GM18499 (cell line): ENCODE results near the gene IMMT.

ENCODE experiments used
- ATAC-seq: cut with Tn5 transposase; IDR thresholded peaks from one replicate; pipeline ENCODE4 v1.9.1; 2021; ENCODE audit warnings: moderate number of reproducible peaks; ENCODE audit not compliant: insufficient read depth, unreplicated experiment

IMMT gene

DNA sequence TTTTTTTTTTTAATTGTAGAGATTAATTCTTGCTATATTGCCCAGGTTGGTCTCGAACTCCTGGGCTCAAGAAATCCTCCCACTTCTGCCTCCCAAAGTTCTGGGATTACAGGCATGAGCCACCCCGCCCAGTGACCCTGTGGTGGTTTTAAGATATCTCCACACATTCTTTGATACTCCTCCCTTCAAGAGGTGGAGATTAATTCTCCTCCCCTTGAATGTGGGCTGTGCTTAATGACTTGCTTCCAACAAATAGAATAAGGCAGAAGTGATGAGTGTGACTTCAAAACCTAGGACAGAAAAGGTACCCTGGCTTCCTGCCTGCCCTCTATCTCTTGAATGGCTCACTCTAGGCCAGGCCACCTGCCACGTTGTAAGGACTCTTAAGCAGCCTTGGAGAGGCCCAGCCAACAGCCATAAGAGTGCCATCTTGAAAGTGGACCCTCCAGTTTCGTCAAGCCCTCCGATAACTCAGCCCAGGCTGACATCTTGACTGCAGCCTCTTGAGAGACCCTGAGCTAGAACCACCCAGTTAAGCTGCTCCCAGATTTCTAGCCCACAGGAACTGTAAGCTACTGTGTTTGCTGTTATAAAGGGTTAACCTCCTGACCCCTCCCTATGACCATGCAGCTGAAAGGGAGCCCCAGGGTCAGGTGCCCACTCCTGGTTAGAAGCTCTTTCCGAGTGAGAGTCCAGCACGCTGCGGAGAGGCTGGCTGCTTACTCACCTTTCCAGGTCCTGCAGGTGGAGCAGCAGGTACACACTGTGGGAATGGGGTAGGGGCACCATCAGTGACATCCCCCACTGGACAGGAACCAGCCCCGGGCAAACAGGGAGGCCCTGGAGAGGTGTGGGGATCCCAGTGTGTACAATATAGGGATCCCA, 31.6 kb upstream of the IMMT start:
- ATAC-seq = no peak

DNA sequence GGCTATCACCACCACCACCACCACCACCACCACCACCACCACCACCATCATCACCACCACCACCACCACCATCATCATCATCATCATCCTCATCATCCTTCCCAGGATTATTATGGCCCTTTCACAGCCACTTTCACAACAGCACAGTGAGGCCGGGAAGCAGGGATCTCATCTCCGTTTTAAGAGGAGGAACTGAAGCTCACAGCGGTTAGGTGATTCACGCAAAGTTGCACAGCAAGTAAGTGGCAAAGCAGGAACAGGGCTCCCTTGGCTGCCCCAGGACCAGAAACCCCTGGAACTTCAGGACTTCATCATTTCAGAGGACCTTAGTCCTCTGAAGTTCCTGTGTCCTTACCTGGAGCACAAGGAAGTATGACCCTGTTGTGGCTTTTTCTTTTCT, 30.8 kb upstream of the IMMT start:
- ATAC-seq = no peak

DNA sequence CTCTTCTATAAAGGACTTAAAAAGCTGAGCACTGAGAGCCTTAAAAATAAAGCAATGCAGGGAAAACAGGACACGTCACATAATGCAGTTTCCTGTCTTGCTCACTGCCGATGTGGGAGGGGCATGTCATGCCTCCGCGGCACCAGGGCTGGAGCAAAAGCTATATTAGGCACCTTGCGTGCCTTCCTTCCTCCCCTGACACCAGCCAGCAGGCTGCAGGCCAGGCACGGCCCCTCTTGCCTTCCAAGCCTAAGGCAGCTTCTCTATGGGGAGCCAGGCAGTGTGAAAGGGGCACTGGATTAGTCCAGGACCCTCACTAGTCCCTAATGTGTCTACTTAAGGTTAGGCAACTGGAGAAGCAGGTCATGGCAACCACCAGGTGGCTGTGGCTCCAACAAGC, 30.3 kb upstream of the IMMT start:
- no peak for ATAC-seq

DNA sequence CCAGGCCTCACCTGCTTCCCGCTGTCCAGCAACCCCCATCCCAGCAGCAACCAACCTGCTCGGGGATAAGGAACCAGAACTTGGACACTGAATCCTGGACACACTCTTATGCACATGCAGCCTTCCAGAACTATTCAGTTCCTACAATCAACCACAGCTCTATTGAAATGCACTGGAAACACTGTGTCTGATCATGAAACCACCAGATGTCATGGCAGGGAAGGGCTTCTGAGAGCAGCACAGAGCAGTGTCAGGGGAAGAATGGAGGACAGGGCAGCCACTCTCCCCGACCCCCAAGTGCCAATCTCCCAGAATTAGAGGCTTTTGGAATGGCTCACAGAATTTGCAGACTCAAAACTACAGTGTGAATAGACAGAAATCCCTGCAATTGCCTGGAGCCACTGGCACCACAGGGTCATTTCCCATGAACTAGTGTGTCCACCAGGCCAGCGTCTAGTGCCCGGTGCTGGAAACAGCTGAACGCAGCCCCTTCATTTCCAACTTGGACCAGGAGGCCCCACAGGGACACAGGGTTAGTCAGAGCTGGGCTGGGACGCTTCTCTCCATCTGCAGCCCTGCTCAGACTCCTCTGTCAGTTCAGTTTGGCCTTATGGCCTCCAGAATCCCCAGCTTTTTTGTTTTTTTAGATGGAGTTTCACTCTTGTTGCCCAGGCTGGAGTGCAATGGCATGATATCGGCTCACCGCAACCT, 29.5 kb upstream of the IMMT start:
- no peak for ATAC-seq

DNA sequence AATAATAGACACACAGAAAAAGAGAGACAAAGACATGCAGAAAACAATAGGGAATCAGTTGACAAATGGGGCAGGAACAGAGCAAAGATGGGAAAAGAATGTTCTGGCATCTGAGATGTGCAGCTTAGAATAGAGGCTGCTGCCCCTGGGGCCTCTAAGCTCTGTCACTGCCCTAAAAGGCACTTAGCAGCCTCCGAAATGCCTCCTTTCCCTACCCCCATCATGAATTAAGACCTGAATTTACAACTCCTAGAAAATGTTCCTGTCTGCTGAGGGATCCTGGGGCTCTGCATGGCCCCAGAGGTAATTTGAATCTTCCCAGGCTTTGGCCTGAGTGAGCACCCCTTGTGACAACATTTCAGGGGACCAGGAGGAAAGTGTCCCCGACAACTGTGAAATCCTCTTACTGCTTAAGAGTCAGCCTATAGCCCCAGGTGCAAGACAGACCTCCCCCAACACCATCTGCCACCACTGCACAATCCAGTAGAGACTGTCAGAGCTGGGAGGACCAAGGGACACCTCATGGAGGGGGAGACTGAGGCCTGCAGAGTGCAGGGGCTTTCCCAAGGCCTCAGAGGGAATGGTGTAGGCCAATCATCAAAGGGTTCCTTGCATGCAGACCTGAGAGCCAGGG, 28.8 kb upstream of the IMMT start:
- no peak for ATAC-seq

DNA sequence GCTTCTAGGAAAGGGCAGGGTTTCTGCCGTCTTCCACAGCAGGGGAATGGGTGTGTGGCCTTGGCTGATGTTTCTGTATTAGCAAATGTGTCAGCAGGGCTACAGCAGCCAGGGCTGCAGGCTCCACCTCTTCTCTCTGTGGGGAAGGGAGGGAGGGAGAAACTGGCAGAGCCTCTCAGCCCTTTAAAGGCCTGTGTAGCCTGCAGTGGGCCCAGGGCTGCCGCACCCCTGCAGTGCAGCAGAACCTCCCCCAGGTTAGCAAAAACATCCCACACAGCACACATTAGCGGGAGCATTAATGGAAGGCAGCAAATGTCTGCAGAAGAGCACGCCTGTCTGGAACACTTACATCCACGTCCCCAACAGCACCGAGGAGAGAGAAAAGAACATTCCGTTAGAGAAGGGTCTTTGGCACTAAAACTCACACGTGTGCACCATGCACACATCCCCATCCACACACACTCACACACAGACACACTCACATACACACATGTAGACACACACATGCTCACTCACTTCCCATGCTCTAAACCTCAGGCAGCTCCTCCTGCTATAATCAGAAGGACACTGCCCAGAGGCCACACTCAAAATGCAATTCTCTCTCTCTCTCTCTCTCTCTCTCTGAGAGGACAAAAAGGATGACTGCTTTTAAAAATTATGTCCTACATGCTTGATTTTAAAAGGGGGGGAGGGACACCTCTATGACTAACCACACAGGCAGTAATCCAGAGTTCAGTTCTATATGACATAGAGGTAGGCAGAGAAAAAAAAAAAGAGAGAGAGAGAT, 28.1 kb upstream of the IMMT start:
- no peak for ATAC-seq

DNA sequence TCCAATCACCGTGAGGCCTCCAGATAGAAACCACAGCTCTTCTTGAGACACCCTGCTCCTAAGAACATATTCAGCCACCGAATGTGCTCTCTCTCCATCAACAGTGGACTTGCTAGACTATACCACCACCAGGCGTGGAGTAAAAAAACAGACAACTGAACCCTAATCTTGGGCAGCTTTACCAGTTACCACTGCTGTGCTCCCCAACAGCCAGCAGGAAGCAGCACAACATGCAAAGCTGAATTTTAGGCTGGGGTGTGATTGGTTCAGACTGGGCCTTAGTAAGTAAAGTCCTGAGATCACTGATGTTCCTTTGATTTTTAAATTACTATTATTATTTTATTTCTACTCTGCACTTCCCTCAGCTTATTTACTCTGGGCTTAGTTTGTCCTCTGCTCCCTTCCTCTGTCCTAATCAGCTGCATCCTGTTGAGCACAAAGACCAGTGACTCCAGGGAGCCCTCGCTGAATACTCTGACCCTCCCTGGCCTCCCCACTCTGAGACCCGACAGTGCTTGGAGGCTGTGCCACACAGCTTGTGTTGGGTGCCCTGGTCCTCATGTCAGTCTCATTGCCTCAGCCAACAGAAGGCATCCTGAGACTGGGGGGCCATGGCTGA, 25.9 kb upstream of the IMMT start:
- ATAC-seq = no peak

DNA sequence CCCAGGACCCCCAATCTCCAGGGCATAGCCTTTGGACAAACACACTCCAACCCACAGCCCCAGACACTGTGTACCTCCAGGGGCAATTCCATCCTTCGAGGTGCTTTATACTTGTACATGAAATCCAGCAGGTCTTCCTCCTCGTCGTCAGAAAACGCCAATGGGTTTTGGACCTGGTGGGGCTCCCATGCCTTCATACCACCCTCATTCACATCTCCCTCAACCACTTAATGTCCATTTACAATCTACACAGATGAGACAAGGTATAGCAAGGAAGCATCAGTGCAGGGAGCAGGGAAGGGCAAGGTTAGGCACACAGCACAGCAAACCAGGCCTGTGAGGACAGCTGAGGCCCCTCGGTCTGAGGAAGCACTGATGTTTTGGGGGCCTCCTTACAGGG, 24.6 kb upstream of the IMMT start:
- no peak for ATAC-seq

DNA sequence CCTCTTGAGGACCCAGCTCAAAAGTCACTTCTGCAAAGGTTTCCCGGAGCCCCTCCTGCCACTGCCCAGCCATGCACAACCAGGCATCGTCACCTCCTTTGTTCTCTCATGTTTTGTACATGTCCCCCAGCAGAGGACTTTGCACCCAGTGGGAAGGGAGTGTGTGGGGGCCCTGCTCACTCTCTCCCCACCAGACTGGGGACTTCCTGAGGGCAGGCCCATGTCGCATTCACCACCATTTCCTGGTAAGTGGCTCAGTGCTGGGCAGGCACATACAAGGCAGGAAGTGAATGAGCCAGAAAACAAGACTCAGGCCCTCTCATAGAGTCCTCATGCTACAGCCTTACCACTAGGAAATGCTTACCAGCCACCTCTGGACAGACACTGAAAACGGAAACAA, 22.9 kb upstream of the IMMT start:
- ATAC-seq = no peak

DNA sequence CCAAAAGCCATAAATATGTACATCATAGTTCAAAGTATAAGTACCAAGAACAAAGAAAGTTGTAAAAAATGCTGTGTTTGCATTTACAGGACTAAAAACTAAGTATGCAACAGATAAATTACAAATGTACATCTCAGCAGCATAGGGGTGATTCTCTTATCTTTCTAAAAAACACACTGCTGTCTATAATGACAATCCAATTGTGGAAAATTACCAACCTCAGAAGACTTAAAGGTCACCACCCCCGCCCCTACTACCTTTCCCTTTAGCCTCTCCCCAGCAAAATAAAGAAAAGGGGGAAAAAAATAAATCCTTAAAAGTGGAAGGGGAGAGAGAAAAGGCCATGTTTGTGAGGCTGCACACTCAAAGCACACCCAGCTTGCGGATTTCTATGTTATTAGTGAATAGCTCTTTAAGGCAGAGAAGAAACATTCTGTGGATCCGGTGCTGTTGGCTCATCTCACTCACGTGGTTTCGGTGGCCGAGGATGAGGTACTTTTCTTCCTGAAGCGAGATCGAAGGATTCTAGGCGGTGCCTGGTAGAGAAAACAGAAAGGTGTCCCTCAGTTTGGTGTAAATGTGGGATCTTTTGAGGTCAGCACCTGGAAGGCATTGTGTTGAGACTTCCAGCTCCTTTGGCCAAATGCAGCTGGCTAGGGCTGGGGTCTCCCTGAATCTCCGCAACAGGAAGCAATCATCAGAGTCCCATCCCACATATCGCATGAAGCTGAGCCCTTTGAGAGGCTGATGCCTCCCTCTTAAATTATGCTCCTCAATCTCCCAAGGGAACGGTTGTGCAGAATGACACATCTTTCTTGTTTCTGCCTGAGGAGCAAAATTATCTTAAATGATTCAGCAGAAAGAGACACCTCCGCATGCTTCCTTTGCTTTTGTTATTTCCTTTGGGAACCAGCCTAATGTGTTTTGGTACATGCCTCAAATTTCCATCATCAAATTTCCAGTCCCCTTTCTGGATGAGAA, 21.6 kb upstream of the IMMT start:
- ATAC-seq = no peak

DNA sequence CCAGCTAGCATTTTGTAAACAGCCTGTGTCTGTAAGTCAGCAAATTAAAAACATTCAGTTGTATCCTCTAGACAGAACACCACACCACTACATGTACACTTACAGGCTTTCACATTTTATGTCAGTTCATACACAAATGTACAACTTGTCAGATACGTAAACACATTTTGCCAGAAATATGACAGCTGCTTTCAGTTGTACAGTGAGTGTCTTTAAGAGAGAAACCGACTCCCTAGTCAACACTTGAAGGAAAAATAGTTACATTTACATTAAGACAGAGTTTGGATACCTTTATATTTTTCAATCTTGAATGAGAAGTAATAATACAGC, 19.2 kb upstream of the IMMT start:
- ATAC-seq = no peak

DNA sequence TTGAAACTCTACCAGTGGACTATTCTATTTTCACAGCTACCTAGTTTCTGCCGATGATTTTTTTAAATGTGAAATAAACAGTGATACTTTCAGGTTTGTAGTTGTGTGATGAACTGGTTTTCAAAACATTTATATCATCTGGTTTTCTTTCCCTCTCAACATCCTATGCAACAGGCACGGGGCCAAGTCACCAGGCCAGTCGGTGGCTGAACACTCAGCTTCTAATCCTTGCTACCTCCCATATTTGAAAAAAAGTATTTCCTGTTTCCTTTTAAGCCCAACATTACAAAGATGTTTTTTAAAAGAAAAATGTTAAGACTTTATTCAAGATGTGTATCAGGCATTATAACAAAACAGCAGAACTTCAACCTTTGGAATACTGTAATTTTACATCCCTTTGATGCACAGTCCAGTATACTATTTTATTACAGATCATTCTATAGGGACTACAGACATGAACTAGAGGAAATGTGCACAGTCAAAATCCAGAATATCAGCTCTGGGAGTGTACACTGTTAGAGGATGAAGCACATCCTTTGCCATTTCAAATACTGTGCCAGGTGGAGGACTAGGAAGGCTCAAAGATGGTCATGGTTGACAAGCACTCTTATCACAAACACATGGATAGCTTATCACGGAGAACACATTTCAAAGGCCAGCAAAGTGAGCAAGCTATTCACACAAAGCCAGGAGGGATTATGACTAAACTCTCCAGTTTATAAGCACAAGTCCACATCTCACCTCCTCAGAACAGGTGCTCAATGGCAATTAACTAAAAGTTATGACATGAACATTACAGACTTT, 18.6 kb upstream of the IMMT start:
- ATAC-seq = no peak

DNA sequence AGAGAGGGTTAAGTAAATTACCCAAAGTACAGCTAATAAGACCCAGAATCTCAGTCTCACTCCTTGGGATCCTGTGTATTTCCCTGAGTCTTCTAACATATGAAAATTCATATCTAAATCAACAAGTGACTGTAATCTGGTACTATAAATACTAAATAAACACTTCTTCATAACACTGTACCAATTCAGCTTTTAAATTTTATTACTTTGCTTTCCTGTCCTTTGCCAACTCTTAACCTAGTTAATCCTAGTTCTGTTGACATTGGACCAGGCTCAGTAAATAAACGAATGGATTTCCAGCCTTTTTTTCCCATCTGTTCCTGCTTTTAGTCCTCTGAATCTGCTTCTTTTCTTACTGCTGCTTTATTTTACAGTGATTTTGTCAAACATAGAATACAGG, 17.8 kb upstream of the IMMT start:
- ATAC-seq = no peak

DNA sequence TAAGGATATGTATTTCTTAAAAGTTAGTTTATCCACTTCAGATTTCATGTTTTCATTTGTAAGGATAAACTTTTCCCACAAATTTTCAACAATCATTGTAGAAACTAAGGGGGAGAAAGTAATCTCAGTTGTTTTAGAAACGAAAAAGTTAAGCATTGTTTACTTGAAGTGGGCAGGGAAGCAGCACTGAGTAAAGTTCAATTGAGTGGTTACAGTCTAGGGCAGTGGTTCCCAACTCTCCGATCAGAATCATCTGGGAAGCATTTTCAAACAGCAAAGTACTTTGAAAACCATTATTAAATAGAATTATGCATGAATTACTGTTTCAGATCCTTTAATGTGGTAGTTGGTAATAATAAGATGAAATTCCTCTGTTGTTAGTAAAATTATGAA, 16.5 kb upstream of the IMMT start:
- ATAC-seq = no peak

DNA sequence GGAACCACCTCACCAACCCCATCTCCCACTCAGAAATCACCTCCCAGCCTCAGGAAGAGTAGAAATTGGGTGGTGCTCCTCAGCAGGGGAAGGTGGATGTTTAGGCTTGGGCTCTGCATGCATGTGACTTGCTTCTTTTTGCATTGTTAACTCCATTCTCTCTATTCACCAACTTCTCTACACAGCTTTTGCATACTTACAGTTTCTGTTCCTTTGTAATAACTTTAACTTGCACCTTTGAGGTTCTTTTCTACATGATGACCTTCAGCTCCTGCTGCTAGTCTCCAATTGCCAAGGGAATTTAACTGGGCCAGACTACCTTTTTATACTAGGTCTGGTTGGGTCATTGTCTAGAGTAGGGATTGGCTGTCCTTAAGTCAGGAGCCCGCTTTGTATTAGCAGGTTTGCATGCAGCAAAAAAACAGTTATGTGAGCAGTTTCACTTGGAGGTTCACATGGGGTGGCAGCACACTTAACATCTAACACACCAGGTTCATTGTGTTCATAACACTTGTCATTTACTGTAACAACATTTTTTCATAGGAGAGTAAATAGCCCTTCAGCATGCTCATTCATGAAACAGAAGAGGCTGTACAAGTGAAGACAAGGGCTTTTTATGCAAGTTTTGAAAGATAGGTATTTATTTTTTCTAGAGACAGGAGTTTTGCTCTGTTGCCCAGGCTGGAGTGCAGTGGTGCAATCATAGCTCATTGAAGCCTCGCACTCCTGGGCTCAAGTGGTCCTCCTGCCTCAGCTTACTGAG, 16.0 kb upstream of the IMMT start:
- no peak for ATAC-seq

DNA sequence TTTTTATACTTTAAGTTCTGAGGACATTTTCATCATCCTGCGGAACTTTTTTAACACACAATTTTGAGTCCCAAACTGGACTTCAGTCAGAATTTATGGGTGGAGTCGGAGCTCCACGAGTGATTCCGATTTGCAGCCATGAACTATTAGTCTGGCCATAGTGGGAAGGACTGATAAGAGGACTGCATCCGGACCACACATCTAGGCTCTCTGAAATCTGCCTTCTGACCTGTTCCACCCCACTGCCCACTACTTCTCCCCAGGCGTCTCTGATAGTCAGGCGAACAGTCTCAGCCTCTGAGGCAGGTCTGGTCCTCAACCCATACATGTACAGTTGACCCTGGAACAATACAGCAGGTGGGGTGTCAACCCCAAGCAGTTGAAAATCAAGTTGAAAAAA, 9.2 kb upstream of the IMMT start:
- no peak for ATAC-seq

DNA sequence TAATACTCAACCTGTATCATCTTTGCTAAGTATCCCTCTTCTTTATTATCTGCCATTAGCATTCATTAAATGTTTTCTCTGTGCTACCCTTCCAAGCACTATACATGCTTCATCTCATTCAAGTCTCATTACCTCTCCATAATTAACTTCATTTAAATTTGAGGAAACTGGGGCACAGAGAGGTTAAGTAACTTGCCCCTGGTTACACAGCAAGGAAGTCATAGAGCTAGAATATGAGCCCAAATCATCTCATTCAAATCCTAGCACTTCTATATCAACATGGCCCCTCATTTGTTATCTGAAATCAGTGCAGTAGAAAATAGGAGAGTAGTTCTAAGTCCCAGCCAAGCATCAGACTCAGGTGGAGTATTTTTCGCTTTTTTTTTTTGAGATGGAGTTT, 8.4 kb upstream of the IMMT start:
- ATAC-seq = no peak

DNA sequence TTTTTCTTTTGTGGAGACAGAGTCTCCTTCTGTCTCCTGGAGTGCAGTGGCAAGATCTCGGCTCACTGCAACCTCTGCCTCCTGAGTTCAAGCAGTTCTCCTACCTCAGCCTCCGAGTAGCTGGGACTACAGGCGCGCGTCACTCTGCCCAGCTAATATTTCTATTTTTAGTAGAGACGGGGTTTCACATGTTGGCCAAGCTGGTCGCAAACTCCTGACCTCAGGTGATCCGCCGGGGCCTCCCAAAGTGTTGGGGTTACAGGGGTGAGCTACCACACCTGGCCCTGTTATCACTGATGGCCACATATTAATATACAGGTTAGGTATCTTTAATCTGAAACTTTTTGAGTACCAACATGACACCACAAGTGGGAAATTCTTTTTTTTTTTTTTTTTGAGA, 7.4 kb upstream of the IMMT start:
- ATAC-seq = no peak
